HUDEP-2 (cell line): ENCODE data around the gene BCAN.

Source experiments
- DNase-seq, 76 experiments: peaks; one replicate each; lab custom pipeline; 2025; ENCODE audit not compliant: unreplicated experiment in 76 of 76; lab: John Stamatoyannopoulos, UW

Gene BCAN

DNA sequence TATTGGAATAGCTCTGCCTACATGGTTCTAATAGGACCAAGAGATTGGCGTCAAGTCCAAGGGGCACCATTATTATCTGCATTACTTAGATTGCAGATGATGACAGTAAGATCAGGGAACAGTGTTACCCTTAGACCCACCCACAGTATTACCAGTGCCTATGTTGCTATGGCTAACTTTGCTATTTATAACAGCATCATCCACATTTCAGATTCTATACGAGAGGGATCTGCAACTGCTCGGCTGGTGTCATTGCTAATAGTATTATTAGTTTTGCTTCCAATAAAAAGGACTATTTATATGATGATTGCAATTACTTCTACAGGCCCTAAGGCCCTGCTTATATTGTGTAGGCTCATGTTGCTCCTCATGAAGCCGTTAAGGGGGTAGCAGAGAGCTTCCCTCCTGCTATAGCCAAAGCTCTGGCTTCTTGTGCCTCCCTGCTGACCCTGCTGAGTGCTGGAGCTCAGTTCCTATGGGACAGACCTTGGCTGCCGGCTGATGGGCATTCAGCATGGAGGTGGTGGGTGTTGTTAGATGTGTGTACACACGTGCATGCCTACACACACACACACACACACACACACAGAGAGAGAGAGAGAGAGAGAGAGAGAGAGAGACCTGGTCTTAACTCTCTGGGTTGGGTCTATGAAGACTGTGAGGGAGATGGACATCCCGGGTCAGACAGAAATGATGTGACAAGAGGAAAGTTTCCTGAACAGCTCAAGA, 1.3 kb downstream of the BCAN start:
- DNase-seq, result no peak

DNA sequence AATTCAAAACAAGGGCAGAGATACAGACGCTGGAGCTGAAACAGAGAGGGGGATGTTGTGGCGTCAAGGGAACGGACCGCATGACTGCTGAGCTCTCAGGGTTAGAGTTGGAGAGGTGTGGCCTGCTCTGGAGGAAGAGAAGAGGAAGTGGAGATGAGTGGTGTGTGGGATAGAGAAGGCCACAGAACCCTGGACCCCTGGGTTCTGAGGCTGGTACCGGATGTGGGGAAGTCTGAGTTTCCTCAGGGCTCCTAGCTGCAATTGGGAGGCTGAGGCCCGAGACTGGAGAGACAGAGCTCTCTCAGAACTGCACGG, 1.8 kb downstream of the BCAN start:
- DNase-seq, result no peak

DNA sequence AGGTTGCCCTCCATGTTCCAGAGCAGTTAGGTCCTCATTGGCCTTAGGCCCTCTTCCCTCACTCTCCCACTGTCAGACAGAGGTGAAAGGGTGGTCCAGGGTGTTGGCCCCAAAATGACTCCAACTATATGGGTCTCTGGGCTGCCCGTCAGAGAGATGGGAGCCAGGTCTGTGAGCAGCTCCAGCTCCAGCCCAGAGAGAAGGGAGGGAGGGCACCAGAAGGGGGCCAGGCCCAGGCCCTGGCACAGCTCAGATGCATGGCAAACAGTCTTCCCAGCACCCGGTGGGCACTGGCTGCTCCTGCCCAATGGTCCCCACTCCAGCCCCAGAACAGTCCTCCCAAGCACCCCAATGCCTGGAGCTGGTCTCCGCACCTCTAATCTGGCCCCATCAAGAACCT, 2.2 kb downstream of the BCAN start:
- DNase-seq, result no peak

DNA sequence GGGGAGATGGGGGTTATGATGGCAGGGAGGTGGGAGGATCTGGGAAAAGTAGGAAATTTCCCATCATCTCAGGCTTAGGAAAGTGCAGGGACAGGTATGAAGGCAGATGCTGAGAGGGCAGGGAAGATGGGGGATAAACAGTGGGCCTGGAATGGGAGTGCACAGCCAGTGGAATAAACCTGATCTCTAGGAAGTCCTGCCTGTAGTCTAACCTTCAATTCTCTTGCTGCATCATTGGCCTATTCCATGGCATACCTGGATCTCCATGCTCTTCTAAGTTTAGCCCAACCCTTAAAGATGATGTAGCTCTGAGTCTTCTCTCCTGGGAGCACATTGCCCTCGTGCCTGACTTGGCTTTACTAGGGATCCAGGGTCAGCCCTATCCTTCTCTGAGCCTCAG, 2.7 kb downstream of the BCAN start:
- no peak for DNase-seq

DNA sequence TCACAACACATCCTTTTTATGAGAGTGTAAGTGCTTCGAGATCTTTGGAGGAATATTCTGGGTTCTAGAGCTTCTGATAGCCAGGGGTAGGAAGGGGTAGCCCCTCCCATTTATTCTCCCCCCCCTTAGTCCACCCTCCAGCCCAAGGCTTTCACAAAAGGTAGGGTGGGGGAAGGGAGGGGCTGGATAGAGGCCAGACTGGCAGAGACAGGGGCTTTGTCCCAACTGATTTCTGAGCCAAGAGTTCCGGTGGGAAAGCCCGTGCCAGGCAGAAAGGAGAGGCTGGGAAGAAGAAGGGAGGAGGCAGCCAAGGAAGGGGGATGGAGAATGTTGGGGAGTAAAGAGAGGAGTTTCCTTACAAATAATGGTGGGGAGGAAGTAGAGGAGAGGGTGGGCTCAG, 3.1 kb downstream of the BCAN start:
- DNase-seq, result no peak

DNA sequence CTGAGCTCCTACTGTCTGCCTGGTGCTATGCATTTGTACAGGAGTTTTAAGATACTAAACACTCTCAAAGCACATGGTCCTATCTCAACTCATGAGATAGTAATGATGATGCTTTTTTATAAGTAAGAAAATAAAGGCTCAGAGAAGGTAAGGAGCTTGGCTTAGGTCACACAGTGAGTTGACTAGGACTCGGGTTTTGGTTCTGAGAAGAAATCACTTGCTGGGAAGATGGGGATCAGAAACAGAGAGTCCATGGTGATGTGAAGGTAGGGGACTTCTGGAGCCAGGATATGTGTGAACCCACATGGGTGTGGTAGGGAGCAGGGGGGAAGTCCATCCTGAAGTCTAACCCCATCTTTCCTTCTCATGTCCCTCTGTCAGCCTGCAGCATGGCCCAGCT, 3.7 kb downstream of the BCAN start:
- DNase-seq, result no peak

DNA sequence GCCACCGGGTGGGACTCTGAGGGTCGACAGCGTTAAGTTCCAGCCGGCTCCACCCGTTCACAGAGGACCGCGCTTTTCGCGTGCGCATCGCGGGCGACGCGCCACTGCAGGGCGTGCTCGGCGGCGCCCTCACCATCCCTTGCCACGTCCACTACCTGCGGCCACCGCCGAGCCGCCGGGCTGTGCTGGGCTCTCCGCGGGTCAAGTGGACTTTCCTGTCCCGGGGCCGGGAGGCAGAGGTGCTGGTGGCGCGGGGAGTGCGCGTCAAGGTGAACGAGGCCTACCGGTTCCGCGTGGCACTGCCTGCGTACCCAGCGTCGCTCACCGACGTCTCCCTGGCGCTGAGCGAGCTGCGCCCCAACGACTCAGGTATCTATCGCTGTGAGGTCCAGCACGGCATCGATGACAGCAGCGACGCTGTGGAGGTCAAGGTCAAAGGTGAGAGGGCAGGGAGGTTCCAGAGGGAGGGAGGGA, 4.9 kb downstream of the BCAN start:
- DNase-seq, result no peak

DNA sequence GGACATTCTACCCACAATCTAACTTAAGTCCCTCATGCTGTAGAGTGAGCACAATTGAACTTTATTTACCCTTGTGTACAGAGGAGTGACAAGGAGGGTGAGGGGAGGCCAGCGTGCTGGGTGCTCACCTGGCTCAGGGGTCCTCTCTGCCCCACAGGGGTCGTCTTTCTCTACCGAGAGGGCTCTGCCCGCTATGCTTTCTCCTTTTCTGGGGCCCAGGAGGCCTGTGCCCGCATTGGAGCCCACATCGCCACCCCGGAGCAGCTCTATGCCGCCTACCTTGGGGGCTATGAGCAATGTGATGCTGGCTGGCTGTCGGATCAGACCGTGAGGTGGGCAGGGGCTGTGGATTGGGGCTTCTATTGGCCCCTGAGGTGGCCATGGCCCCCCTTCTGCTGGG, 5.4 kb downstream of the BCAN start:
- no peak for DNase-seq

DNA sequence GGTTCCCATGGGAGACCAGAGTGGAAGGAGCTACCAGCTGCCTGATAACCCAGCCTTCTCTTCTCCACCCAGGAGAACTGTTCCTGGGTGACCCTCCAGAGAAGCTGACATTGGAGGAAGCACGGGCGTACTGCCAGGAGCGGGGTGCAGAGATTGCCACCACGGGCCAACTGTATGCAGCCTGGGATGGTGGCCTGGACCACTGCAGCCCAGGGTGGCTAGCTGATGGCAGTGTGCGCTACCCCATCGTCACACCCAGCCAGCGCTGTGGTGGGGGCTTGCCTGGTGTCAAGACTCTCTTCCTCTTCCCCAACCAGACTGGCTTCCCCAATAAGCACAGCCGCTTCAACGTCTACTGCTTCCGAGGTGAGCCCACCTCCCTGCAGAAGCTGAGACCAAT, 6.6 kb downstream of the BCAN start:
- DNase-seq, result no peak

DNA sequence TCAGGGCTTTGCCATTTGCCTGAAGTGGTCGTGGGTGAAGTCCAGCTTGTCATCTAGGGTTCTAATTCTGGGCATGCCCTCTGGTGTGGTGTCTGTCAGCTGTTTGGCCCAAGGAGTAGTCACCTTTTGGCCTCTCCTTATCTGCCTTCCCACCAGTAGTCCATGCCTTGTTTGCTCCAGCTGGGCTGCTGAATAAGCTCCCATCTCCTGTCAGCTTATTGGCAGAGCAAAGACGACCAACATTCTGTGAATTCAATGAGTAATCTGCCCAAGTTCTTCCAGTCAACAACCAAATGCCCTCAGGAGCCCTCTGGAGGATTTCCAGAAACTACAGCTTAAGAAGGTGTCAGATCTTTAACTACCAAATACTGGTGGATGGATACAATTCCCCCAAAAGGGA, 7.0 kb downstream of the BCAN start:
- no peak for DNase-seq

DNA sequence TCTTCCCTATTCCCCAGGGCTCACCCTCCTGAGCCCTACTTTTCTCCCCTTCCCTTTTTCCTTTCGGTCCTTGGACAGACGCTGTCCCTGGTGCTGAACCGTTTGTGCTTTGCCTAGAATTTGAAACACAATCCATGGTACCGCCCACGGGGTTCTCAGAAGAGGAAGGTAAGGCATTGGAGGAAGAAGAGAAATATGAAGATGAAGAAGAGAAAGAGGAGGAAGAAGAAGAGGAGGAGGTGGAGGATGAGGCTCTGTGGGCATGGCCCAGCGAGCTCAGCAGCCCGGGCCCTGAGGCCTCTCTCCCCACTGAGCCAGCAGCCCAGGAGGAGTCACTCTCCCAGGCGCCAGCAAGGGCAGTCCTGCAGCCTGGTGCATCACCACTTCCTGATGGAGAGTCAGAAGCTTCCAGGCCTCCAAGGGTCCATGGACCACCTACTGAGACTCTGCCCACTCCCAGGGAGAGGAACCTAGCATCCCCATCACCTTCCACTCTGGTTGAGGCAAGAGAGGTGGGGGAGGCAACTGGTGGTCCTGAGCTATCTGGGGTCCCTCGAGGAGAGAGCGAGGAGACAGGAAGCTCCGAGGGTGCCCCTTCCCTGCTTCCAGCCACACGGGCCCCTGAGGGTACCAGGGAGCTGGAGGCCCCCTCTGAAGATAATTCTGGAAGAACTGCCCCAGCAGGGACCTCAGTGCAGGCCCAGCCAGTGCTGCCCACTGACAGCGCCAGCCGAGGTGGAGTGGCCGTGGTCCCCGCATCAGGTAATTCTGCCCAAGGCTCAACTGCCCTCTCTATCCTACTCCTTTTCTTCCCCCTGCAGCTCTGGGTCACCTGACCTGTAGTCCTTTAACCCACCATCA, 10.4 kb downstream of the BCAN start:
- peak in 19 of 76 experiments; percentile 2 to 40 (median 14) for DNase-seq

DNA sequence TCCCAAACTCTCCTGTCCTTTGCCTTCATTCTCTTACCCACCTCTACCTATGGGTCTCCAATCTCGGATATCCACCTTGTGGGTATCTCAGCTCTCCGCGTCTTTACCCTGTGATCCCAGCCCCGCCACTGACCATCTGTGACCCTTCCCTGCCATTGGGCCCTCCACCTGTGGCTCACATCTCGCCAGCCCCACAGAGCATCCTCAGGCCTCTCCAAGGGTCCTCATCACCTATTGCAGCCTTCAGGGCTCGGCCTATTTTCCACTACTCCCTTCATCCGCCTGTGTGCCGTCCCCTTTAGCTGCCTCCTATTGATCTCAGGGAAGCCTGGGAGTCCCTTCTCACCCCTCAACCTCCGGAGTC, 11.1 kb downstream of the BCAN start:
- DNase-seq, result no peak

DNA sequence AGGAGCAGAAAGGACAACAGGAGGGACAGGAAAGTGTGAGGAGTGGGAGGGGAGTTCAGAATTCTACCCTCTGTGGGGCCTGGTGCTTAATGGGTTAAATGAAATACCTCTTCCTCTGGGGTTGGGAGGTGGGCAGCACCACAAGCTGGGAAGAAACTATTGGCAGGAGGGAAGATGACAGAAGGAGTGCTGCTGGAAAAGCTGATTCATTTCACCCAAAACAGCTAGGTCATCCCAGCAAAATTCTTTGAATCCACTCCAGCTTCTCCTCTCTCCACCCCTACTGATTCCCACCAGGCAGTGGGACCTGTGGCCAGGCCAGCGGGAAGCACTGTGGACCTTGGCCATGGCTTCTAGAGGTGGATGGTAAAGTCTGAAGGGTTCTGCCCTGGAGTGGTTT, 12.8 kb downstream of the BCAN start:
- DNase-seq, result no peak

DNA sequence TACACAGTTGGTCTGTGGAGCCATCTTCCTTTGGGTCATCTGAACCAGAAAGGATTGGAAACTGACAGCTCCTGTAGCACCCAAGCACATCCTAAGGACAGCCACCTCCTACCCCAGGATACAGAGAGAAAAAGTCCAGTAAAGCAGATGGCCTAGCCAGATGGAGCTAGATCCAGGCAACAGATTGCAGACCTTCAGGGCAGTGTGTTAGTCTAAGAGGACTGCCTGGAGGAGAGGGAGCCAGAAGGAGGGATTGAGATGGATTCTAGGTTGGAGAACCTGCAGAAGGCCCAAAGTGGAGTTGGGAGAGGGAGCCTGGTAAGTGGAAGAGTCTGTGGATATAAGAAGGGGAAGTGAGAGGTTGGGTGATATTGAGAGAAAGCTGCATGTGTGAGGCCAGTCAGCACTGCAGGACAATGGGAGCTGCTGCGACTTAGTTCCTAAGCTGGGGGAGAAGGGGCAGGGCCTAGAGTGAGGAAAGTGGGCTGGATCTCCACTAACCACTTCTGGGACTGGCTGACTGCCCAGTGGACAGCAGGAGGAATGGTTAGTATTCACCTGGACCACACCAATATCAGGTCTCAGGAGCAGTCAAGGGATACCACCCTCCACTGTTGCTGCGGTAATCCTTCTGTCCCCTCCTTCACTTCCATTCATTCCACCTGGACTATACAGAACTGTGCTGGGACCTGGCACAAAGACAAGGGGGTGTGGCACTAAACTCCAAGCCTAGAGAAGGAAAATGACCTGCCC, 13.4 kb downstream of the BCAN start:
- no peak for DNase-seq

DNA sequence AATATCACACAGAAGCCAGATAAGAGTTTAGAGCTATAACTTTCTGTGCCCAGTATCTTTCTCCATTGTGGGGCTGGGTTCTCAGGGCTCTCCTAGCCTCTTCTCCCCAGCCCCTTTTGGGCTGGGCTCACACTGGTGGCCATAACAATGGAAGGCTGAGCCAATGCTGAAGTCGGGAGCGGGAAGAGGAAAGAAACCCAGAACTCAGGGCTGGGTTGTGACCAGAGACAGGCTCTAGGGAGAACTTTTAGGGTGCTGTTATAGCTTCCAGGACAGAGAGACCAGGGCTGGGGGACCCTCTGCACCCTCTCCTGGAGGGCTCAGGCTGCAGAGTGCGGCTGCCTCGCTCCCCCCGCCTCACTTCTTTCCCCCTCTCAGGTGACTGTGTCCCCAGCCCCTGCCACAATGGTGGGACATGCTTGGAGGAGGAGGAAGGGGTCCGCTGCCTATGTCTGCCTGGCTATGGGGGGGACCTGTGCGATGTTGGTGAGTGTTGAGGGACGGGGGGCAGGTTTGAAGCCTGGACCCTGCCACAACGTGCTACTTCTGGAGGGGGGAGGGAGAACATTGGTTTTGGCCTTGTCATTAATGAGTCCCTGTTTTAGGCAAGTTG, 14.1 kb downstream of the BCAN start:
- no peak for DNase-seq

DNA sequence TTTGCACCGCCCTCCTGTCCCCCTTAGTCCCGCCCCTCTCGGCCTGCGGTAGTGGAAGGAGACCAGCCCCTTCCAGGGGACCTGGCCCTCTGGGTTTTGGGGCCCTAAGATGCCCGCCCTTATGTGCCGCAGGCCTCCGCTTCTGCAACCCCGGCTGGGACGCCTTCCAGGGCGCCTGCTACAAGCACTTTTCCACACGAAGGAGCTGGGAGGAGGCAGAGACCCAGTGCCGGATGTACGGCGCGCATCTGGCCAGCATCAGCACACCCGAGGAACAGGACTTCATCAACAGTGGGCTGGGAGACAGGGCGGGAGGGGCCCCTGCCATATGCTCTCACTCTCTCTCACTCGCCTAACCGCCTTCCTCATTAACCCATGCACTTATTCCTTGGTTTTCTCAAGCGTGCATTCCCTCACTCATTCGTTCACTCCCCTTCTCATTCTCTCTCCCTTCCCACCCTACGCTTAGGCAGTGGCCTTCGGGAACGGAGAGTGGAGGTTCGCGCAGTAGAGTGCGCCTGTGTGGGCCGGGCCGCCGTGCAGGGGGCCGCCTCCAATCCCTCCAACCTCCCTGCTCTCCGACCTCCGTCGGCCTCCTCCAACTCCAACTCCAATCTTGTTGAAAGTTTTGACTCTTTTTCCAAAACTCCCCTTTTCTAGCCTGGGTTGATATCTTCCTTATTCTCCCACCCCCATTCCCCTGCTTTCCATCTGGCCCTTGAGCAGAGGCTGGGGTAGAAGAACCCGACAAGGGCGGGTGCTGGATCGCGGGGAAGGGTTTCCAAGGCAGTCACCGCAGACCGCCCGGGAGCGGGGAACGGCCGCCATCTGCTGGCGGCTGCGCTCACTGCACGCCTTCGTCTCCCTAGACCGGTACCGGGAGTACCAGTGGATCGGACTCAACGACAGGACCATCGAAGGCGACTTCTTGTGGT, 15.2 kb downstream of the BCAN start:
- peak in 55 of 76 experiments; percentile 2 to 70 (median 42) for DNase-seq

DNA sequence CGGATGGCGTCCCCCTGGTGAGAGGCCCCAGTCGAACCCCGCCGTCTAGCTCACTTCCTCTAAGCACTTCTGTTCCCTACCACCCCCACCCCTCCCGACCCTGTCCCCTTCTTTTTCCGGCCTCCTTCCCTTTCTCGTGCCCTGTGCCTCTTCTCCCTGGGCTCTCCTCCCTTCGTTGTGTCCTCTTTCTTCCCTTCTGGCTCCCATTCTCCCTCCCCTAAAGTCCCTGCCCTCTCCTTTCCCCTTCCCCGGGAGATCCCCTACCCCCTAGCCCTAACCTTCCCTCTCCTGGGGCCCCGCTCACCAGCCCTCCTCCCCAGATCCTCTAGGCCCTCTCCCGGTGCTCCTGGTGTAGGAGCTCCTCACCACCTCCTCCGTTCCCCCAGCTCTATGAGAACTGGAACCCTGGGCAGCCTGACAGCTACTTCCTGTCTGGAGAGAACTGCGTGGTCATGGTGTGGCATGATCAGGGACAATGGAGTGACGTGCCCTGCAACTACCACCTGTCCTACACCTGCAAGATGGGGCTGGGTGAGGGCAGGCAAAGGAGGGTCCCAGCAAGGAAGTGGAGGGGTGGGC, 15.9 kb downstream of the BCAN start:
- no peak for DNase-seq

DNA sequence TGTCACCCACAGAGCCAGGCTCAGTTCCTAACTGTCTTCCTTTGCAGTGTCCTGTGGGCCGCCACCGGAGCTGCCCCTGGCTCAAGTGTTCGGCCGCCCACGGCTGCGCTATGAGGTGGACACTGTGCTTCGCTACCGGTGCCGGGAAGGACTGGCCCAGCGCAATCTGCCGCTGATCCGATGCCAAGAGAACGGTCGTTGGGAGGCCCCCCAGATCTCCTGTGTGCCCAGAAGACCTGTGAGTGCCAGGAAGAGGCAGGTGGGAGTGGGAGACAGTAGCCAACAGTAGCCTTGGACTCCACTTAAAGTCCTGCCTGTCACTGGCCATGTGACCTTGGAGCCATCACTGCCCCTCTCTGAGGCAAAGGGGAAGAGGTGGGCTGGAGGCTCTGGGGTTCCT, 16.6 kb downstream of the BCAN start:
- DNase-seq, result no peak

DNA sequence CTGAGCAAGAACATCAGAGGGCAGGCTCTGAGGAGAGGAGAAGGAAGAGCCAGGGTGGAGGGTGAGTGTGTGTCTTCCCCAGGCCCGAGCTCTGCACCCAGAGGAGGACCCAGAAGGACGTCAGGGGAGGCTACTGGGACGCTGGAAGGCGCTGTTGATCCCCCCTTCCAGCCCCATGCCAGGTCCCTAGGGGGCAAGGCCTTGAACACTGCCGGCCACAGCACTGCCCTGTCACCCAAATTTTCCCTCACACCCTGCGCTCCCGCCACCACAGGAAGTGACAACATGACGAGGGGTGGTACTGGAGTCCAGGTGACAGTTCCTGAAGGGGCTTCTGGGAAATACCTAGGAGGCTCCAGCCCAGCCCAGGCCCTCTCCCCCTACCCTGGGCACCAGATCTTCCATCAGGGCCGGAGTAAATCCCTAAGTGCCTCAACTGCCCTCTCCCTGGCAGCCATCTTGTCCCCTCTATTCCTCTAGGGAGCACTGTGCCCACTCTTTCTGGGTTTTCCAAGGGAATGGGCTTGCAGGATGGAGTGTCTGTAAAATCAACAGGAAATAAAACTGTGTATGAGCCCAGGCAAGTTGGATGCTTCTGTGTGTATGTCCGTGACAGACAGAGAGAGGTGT, 17.1 kb downstream of the BCAN start:
- no peak for DNase-seq
